Stomach (tissue), 9 donors: ENCODE measurements around the gene NINL. TPM values are rescaled to one million over a fixed set of nuclear protein-coding genes. Genes with fewer than 3 reads are reported as not detected.

Experiments used
- DNase-seq, 2 donors: peaks; one replicate each; pipeline versions ENCODE4 v3.0.0 to v3.0.0-alpha.2; 2013 to 2019
- H3K27ac ChIP-seq, 5 donors: fragments of 200-600 bp in 4 of 5; sonication (generic) in 4 of 5; one replicate each; pipeline ENCODE4 v1.5.1; 2013 to 2019; ENCODE audit warnings: mild to moderate bottlenecking in 1 of 5, moderate library complexity in 1 of 5
- H3K27me3 ChIP-seq, 3 donors: fragments of 200-600 bp; sonication (generic); one replicate each; pipeline ENCODE4 v1.5.1; 2017 to 2019; ENCODE audit warnings: mixed run types in 1 of 3
- H3K36me3 ChIP-seq, 4 donors: fragments of 200-600 bp; sonication (generic); 1 replicate in 3 of 4; 2 replicates in 1 of 4; pipeline ENCODE4 v1.5.1; 2016 to 2019
- H3K4me1 ChIP-seq, 4 donors: fragments of 200-600 bp; sonication (generic); one replicate each; pipeline ENCODE4 v1.5.1; 2016 to 2019
- H3K4me3 ChIP-seq, 4 donors: fragments of 200-600 bp; sonication (generic) in 3 of 4; one replicate each; pipeline ENCODE4 v1.5.1; 2016 to 2019; ENCODE audit warnings: mild to moderate bottlenecking in 1 of 4
- H3K9me3 ChIP-seq, 4 donors: fragments of 200-600 bp; sonication (generic); one replicate each; pipeline ENCODE4 v1.5.1; 2016 to 2019
- EP300 ChIP-seq: sonication (generic); formaldehyde crosslinking; IDR thresholded peaks from one replicate; pipeline ENCODE4 v1.6.1; 2017; ENCODE audit warnings: antibody characterized with exemption
- POLR2A ChIP-seq, 4 donors: fragments of 450-650 bp; IDR thresholded peaks; one replicate each; pipeline ENCODE4 v1.6.1; 2016; ENCODE audit warnings: antibody characterized with exemption in 4 of 4, control low read depth in 2 of 4, mild to moderate bottlenecking in 1 of 4, moderate library complexity in 1 of 4
- POLR2AphosphoS5 ChIP-seq, 3 donors: sonication (generic); formaldehyde crosslinking; IDR thresholded peaks; one replicate each; pipeline ENCODE4 v1.6.1; 2016; ENCODE audit warnings: antibody characterized with exemption in 3 of 3
- WGBS, 5 donors: extraction: QIAGEN DNeasy Blood & Tissue Kit in 3 of 5; methylation state at CpG; one replicate each; pipeline versions ENCODE4 v1.1.5 to v1.1.7; 2013 to 2018; 5-methylcytosine and 5-hydroxymethylcytosine counted together
- intact Hi-C: fragments of 100-400 bp; cut with DNase I; formaldehyde crosslinking; loops from one replicate; pipeline ENCODE4 v1.15.1; 2023; ENCODE audit warnings: low total_unique reads
- polyA plus RNA-seq, 3 donors: library from polyadenylated mRNA; stranded (reverse); fragments of 200-250 nt; gene quantifications; one replicate each; pipeline ENCODE4 v1.2.3, GENCODE V29; 2013
- total RNA-seq, 5 donors: library from RNA; depleted of rRNA; stranded (reverse); fragments of >200 nt; gene quantifications; one replicate each; pipeline versions ENCODE4 v1.1.0 to v1.2.3, GENCODE V29; 2014 to 2016
- TF ChIP-seq, protein P1 (sequence below), 7 experiments: fragments of 450-650 bp in 4 of 7; fragments of 200-600 bp in 3 of 7; sonication (generic) in 3 of 7; IDR thresholded peaks; one replicate each; pipeline ENCODE4 v1.5.1; 2016 to 2019; ENCODE audit warnings: antibody characterized with exemption in 7 of 7, control low read depth in 2 of 7, mild to moderate bottlenecking in 1 of 7
- donor health status: healthy with polysubstance abuse.
- donor health status: Bipolar disorder and iron deficiency.
- donor health status: healthy.

Gene NINL
- total and polyA plus RNA-seq, 8 donors, result 3.1 to 34.8 (median 11.5) TPM

DNA sequence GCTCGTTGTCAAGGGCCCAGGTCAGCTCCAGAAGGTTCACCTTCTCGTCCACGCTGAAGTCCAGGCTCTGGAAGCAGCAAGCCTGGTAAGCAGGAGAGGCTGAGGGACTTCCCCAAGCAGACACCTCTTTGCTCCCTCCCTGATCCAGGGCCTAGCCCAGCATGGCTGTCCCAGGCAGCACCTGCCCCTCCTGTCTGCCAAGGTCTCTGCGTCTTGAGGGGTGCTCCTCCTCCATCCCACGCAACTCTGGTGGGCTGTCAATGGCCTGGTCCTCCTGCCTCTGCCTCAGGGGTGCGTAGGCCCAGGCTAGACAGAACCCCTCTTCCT is 87.1 kb downstream of the NINL start:
- 93 to 98% (median 96%) methylated on average over 4 to 6 of the region's 6 CpGs for WGBS, 5 donors
- Histone ChIP-seq H3K4me1 (no peaks in the 10 kb centered on the region), H3K4me3 (no peak overlapping the region), H3K27ac (no peak overlapping the region), H3K9me3 (no peaks in the 10 kb centered on the region), H3K36me3 (peaks cover 0 to 81% (median 29%) of the 10 kb centered on the region in 4 donors), H3K27me3 (no peaks in the 10 kb centered on the region)
- intact Hi-C loops, result no loop called here
- TF ChIP-seq EP300 (no peak), POLR2A (IDR thresholded peaks at IDR 0.05) (no peak), POLR2AphosphoS5 (IDR thresholded peaks at IDR 0.05) (no peak)
- TF ChIP-seq, protein P1, sequence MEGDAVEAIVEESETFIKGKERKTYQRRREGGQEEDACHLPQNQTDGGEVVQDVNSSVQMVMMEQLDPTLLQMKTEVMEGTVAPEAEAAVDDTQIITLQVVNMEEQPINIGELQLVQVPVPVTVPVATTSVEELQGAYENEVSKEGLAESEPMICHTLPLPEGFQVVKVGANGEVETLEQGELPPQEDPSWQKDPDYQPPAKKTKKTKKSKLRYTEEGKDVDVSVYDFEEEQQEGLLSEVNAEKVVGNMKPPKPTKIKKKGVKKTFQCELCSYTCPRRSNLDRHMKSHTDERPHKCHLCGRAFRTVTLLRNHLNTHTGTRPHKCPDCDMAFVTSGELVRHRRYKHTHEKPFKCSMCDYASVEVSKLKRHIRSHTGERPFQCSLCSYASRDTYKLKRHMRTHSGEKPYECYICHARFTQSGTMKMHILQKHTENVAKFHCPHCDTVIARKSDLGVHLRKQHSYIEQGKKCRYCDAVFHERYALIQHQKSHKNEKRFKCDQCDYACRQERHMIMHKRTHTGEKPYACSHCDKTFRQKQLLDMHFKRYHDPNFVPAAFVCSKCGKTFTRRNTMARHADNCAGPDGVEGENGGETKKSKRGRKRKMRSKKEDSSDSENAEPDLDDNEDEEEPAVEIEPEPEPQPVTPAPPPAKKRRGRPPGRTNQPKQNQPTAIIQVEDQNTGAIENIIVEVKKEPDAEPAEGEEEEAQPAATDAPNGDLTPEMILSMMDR (IDR thresholded peaks at IDR 0.05), result no peak
- DNase-seq, result no peak

DNA sequence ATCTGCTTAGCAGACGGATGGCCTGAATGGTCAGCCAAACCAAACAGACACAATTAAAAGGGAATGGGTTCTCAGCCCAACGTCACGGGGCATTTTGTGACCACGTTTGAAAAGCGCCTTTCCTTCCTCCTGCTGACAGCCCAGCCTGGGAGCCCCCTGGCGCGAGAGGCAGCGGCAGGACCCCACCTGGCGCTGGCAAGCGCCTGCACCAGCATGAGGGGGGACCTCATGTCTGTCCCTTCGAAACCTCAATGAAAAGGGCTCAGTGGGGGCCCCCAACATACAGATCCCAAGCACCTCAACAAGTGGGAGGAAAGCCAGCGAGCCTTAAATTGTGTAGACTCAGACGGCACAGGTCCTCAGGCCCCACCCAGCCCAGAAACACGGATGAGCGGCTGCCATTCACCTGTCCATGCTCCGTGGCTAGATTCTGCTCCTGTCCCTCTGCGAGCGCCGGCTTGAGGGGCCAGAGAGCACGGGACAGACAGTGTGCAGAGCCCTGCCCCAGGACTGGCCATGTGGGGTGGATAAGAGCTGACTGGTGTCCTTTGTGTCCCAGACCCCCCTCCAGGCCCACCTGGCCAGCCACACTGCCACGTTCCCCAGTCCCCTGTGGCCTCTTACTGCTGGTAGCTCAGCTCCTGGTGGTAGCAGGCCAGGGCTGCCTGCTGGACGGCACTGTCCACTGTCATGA is 87.6 kb downstream of the NINL start:
- DNase-seq, result no peak
- WGBS, 5 donors, result 89 to 92% (median 92%) methylated on average over 16 to 22 of the region's 22 CpGs
- no peak overlapping the region for H3K27ac ChIP-seq
- H3K4me1 ChIP-seq, result no peaks in the 10 kb centered on the region
- no peaks in the 10 kb centered on the region for H3K27me3 ChIP-seq
- H3K9me3 ChIP-seq, result no peaks in the 10 kb centered on the region
- intact Hi-C loops, result no loop called here
- peaks cover 0 to 80% (median 24%) of the 10 kb centered on the region in 4 donors for H3K36me3 ChIP-seq
- TF ChIP-seq POLR2AphosphoS5 (IDR thresholded peaks at IDR 0.05) (no peak), EP300 (no peak), POLR2A (IDR thresholded peaks at IDR 0.05) (no peak)
- TF ChIP-seq, protein P1 (IDR thresholded peaks at IDR 0.05), result no peak
- H3K4me3 ChIP-seq, result no peak overlapping the region

DNA sequence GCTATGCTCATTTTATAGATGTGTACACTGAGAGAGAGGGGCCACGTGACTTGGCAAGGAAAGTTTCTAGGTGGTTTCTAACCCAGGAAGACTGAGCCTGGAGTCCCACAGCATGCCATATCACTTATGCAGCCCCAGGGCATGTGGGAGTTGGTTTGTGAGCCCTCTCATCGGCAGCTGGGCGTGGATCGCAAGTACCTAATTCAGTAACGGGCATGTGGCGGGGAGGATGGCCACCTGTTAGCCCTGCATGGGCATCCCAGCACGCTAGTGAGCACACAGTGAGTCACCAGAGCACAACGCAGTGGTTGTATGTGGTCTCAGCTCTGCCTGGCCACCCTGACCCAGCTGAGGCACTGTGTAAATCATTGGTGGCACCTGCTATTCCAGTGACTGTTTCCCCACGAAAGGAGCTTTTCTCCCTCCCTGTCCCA is 88.3 kb downstream of the NINL start:
- peak in 1 of 2 donors; percentile 28 for DNase-seq
- intact Hi-C loops, result no loop called here
- Histone ChIP-seq H3K4me3 (no peak overlapping the region), H3K27ac (no peak overlapping the region), H3K4me1 (no peaks in the 10 kb centered on the region), H3K36me3 (peaks cover 0 to 73% (median 20%) of the 10 kb centered on the region in 4 donors), H3K9me3 (no peaks in the 10 kb centered on the region), H3K27me3 (no peaks in the 10 kb centered on the region)
- TF ChIP-seq POLR2AphosphoS5 (IDR thresholded peaks at IDR 0.05) (no peak), EP300 (no peak), POLR2A (IDR thresholded peaks at IDR 0.05) (no peak)
- TF ChIP-seq, protein P1 (IDR thresholded peaks at IDR 0.05), result no peak
- 79 to 91% (median 86%) methylated on average over 8 to 9 of the region's 9 CpGs for WGBS, 5 donors

DNA sequence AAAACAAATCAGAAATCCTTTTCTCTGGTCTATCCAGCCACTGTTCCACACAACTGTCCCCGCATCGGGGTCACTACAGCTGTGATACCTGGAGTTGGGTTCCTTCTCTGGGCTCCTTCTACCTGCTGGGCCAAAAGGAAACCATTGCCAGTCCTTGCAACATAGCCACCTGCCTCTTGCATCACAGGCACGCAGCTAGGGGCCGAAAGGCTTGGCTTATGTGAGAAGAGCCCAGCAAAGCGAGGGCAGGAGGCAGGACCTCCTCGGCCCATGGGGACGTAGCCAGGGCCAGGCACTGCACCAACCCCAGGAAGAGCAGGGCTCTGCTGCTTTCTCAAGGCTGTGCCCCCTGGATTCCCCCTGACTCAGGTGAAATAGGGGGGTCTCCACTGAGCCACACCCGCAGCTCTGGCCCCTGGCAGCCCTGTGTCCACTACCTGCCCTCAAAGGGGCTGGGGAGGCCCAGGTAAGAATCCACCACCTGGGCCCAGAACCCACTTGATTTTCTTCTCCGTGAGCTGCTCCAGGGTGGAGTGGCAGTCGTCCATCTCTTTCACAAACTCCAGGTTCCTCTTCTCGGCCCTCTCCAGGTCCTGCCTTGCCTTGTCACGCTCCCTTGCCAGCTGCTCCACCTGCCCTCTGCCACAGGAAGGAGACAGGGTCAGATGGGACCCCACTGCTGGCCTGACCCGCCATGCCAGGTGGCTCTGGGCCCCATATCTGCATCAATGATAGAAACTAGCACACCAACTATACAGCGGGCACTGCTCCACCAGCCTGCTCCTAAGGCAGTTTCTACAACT is 89.0 kb downstream of the NINL start:
- TF ChIP-seq POLR2AphosphoS5 (IDR thresholded peaks at IDR 0.05), result no peak
- TF ChIP-seq POLR2A (IDR thresholded peaks at IDR 0.05), result no peak
- no peak for TF ChIP-seq EP300
- Histone ChIP-seq H3K36me3 (peaks cover 0 to 72% (median 21%) of the 10 kb centered on the region in 4 donors), H3K9me3 (no peaks in the 10 kb centered on the region), H3K4me3 (no peak overlapping the region), H3K4me1 (no peaks in the 10 kb centered on the region), H3K27me3 (no peaks in the 10 kb centered on the region), H3K27ac (no peak overlapping the region)
- WGBS, 5 donors, result 91 to 95% (median 94%) methylated on average over 14 of the region's 14 CpGs
- intact Hi-C loops, result no loop called here
- no peak for DNase-seq
